GM12891 (cell line): Measurements from ENCODE around the gene AGO4.
A peak's percentile ranks its signal among the peaks of the same experiment; 100 is the strongest.
"Not testable (repeated sequence)": the region's sequence is repeated elsewhere in the genome, so short reads cannot be mapped to it uniquely, and the experiment has no call there.

Source experiments
- DNase-seq: peaks from one replicate; pipeline ENCODE4 v3.0.0; 2011; ENCODE audit warnings: low spot score; ENCODE audit not compliant: insufficient read length
- FAIRE-seq: peaks from 2 replicates; lab custom pipeline; 2011; peaks lifted over from hg19 to GRCh38; lab: Jason Lieb, UNC
- PAX5 ChIP-seq: IDR thresholded peaks from 2 replicates; pipeline ENCODE4 v1.6.1; 2011; ENCODE audit warnings: low read length, moderate library complexity, mild to moderate bottlenecking; ENCODE audit not compliant: insufficient read depth, severe bottlenecking
- POLR2A ChIP-seq: IDR thresholded peaks from 2 replicates; pipeline ENCODE4 v1.6.1; 2011; ENCODE audit warnings: low read depth, low read length, control low read depth
- POLR2AphosphoS5 ChIP-seq: IDR thresholded peaks from 2 replicates; pipeline ENCODE4 v1.6.1; 2011; ENCODE audit warnings: low read depth, low read length, control low read depth
- POU2F2 ChIP-seq: IDR thresholded peaks from 2 replicates; pipeline ENCODE4 v1.6.1; 2011; ENCODE audit warnings: low read depth, mild to moderate bottlenecking, control low read depth, low read length, moderate library complexity
- SPI1 ChIP-seq: IDR thresholded peaks from 2 replicates; pipeline ENCODE4 v1.6.1; 2011; ENCODE audit warnings: low read depth, low read length, control low read depth
- TAF1 ChIP-seq: IDR thresholded peaks from 2 replicates; pipeline ENCODE4 v1.6.1; 2011; ENCODE audit warnings: low read depth, low read length, control low read depth

Gene AGO4

GRCh38 chr1:35881850-35882273 lies 74.0 kb downstream of the AGO4 start:
- TF ChIP-seq PAX5 (no peak), TAF1 (no peak), POLR2AphosphoS5 (no peak), POU2F2 (no peak), SPI1 (no peak), POLR2A (no peak)
- DNase-seq, result no peak
- no peak for FAIRE-seq

DNA sequence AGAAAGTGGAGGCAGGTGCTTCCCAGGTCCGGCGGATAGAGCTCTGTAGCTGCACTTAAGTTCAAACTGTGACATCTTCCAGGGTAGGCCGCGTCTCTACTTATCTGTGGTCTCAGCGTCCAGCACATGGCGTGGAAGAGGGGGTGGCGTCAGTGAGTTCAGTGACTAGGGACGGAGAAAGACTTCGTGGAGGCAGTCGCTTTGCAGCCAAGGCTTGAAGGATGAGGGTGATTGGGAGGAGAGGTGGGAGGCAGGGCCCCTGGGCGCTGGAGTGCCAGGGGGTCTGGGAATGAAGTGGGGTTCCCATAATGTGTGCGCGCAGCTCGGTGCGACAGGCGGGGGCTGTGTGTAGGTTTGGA lies 74.7 kb downstream of the AGO4 start:
- FAIRE-seq, result no peak

GRCh38 chr1:35882945-35883634 lies 75.3 kb downstream of the AGO4 start, which contains the start of gene AGO1:
Gene AGO1, plus strand, starts transcription at chr1:35883209. Its CDS starts 213 bp downstream, at chr1:35883422.
- DNase-seq, result peak; percentile 99
- TF ChIP-seq POLR2A (0 out of 2 replicates have a peak, but pooled peaks have one; percentile 24), POU2F2 (no peak), PAX5 (peak; percentile 83)
- peak; percentile 89 for FAIRE-seq

More for the DNA sequence above, 74.7 kb downstream of the AGO4 start:
- DNase-seq, result no peak
- TF ChIP-seq POLR2A (no peak), TAF1 (no peak), POU2F2 (no peak), POLR2AphosphoS5 (no peak), PAX5 (no peak), SPI1 (no peak)

GRCh38 chr1:35883635-35884101 lies 75.9 kb downstream of the AGO4 start:
- TF ChIP-seq POU2F2 (no peak), PAX5 (no peak), TAF1 (no peak)
- DNase-seq (peak; percentile 36), FAIRE-seq (no peak)

DNA sequence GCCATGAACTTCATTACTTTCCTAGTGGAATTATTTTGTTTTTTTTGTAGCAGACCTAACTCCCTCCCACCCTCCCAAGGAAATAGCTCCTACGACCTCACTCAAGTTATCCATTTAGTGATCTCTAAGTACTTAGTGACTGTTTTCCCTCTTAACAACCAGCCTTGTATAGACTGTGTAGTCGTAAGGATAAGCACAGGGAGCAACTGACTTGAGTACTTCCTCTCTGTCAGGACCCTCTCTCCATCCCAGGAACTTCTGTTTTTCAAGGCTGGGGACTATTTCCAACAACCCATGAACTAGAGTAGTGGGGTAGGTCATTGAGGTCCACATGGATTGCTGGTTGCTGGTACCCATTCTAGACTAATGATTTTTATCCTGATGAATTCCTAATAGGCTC lies 77.1 kb downstream of the AGO4 start:
- FAIRE-seq (no peak), DNase-seq (no peak)
- TF ChIP-seq PAX5 (no peak), TAF1 (no peak), POU2F2 (no peak), POLR2AphosphoS5 (no peak), SPI1 (no peak), POLR2A (no peak)

- DNase-seq (no peak), FAIRE-seq (no peak)
- no peak for TF ChIP-seq POLR2AphosphoS5
- no peak for TF ChIP-seq TAF1
- no peak for TF ChIP-seq SPI1
- TF ChIP-seq PAX5, result no peak
- TF ChIP-seq POU2F2, result no peak
- no peak for TF ChIP-seq POLR2A
Measured at GRCh38 chr1:35885961-35886558, 78.2 kb downstream of the AGO4 start.

- DNase-seq (peak; percentile 29), FAIRE-seq (peak; percentile 73)
- TF ChIP-seq TAF1, result no peak
- TF ChIP-seq POU2F2, result no peak
- peak; percentile 76 for TF ChIP-seq SPI1
- no peak for TF ChIP-seq PAX5
- TF ChIP-seq POLR2A, result no peak
- TF ChIP-seq POLR2AphosphoS5, result no peak
Measured at GRCh38 chr1:35886577-35887431, 79.0 kb downstream of the AGO4 start.

- DNase-seq (no peak), FAIRE-seq (no peak)
- TF ChIP-seq POLR2AphosphoS5 (no peak), POLR2A (no peak), POU2F2 (no peak), SPI1 (no peak), PAX5 (no peak), TAF1 (no peak)
Measured at GRCh38 chr1:35887508-35887907, 79.7 kb downstream of the AGO4 start.

- TF ChIP-seq SPI1 (no peak), POU2F2 (no peak), POLR2AphosphoS5 (no peak), POLR2A (no peak), TAF1 (no peak), PAX5 (no peak)
- FAIRE-seq, result no peak
- no peak for DNase-seq
Measured at GRCh38 chr1:35888255-35888654, 80.4 kb downstream of the AGO4 start.

- not testable (repeated sequence) for DNase-seq
Measured at GRCh38 chr1:35888981-35889380, 81.2 kb downstream of the AGO4 start.

More at GRCh38 chr1:35888981-35889380, 81.2 kb downstream of the AGO4 start:
- not testable (repeated sequence) for FAIRE-seq
